Measurements from ENCODE around the gene THSD7A.

THSD7A gene

GRCh38 chr7:11699666-11700065, 132.3 kb downstream of the THSD7A start:
- Histone ChIP-seq H3K9ac (ENCODE audit: low read depth, low read length) (no peak overlapping the region), H3K9me3 (replicated peaks; ENCODE audit: low read length) (no peaks in the 10 kb centered on the region), H3K4me1 (ENCODE audit: control insufficient read depth, insufficient read depth, low read length) (no peaks in the 10 kb centered on the region), H3K36me3 (ENCODE audit: insufficient read depth, low read length) (no peaks in the 10 kb centered on the region), H3K27me3 (ENCODE audit: control insufficient read depth, insufficient read depth, low read length) (no peaks in the 10 kb centered on the region), H3K4me2 (ENCODE audit: low read length) (no peak overlapping the region), H3K4me3 (ENCODE audit: low read length) (no peak overlapping the region)

- Histone ChIP-seq H3K4me3 (ENCODE audit: low read length) (no peak overlapping the region), H3K27me3 (ENCODE audit: control insufficient read depth, insufficient read depth, low read length) (no peaks in the 10 kb centered on the region), H3K9me3 (replicated peaks; ENCODE audit: low read length) (no peaks in the 10 kb centered on the region), H3K9ac (ENCODE audit: low read depth, low read length) (no peak overlapping the region), H3K4me2 (ENCODE audit: low read length) (no peak overlapping the region), H3K4me1 (ENCODE audit: control insufficient read depth, insufficient read depth, low read length) (no peaks in the 10 kb centered on the region), H3K36me3 (ENCODE audit: insufficient read depth, low read length) (no peaks in the 10 kb centered on the region)
These were observed 133.6 kb downstream of the THSD7A start for GRCh38 chr7:11698384-11698871.

- Histone ChIP-seq H3K4me1 (ENCODE audit: control insufficient read depth, insufficient read depth, low read length) (no peaks in the 10 kb centered on the region), H3K27me3 (ENCODE audit: control insufficient read depth, insufficient read depth, low read length) (no peaks in the 10 kb centered on the region), H3K4me2 (ENCODE audit: low read length) (no peak overlapping the region), H3K9me3 (replicated peaks; ENCODE audit: low read length) (no peaks in the 10 kb centered on the region), H3K4me3 (ENCODE audit: low read length) (no peak overlapping the region), H3K36me3 (ENCODE audit: insufficient read depth, low read length) (no peaks in the 10 kb centered on the region), H3K9ac (ENCODE audit: low read depth, low read length) (no peak overlapping the region)
These were observed 141.6 kb downstream of the THSD7A start for GRCh38 chr7:11690395-11690794.

- H3K27me3 ChIP-seq (ENCODE audit: control insufficient read depth, insufficient read depth, low read length): no peaks in the 10 kb centered on the region
- H3K4me1 ChIP-seq (ENCODE audit: control insufficient read depth, insufficient read depth, low read length): no peaks in the 10 kb centered on the region
- no peak overlapping the region for H3K9ac ChIP-seq (ENCODE audit: low read depth, low read length)
- H3K36me3 ChIP-seq (ENCODE audit: insufficient read depth, low read length): no peaks in the 10 kb centered on the region
- H3K4me3 ChIP-seq (ENCODE audit: low read length): no peak overlapping the region
- H3K9me3 ChIP-seq (replicated peaks; ENCODE audit: low read length): no peaks in the 10 kb centered on the region
- H3K4me2 ChIP-seq (ENCODE audit: low read length): no peak overlapping the region
These were observed 142.9 kb downstream of the THSD7A start for GRCh38 chr7:11689096-11689495.

- Histone ChIP-seq H3K4me2 (ENCODE audit: low read length) (no peak overlapping the region), H3K4me3 (ENCODE audit: low read length) (no peak overlapping the region), H3K9me3 (replicated peaks; ENCODE audit: low read length) (no peaks in the 10 kb centered on the region)
These were observed 150.5 kb downstream of the THSD7A start for GRCh38 chr7:11681461-11681860.

GRCh38 chr7:11675163-11675562, 156.8 kb downstream of the THSD7A start:
- H3K4me2 ChIP-seq (ENCODE audit: low read length): no peak overlapping the region
- H3K4me3 ChIP-seq (ENCODE audit: low read length): no peak overlapping the region
- no peaks in the 10 kb centered on the region for H3K9me3 ChIP-seq (replicated peaks; ENCODE audit: low read length)
- no peaks in the 10 kb centered on the region for H3K36me3 ChIP-seq (ENCODE audit: insufficient read depth, low read length)
- no peak overlapping the region for H3K9ac ChIP-seq (ENCODE audit: low read depth, low read length)
- no peaks in the 10 kb centered on the region for H3K27me3 ChIP-seq (ENCODE audit: control insufficient read depth, insufficient read depth, low read length)
- H3K4me1 ChIP-seq (ENCODE audit: control insufficient read depth, insufficient read depth, low read length): no peaks in the 10 kb centered on the region

More at GRCh38 chr7:11681461-11681860, 150.5 kb downstream of the THSD7A start:
- no peak overlapping the region for H3K9ac ChIP-seq (ENCODE audit: low read depth, low read length)
- H3K36me3 ChIP-seq (ENCODE audit: insufficient read depth, low read length): no peaks in the 10 kb centered on the region
- no peaks in the 10 kb centered on the region for H3K4me1 ChIP-seq (ENCODE audit: control insufficient read depth, insufficient read depth, low read length)
- H3K27me3 ChIP-seq (ENCODE audit: control insufficient read depth, insufficient read depth, low read length): no peaks in the 10 kb centered on the region

GRCh38 chr7:11668727-11669126, 163.3 kb downstream of the THSD7A start:
- Histone ChIP-seq H3K9ac (ENCODE audit: low read depth, low read length) (no peak overlapping the region), H3K27me3 (ENCODE audit: control insufficient read depth, insufficient read depth, low read length) (no peaks in the 10 kb centered on the region), H3K4me2 (ENCODE audit: low read length) (no peak overlapping the region), H3K9me3 (replicated peaks; ENCODE audit: low read length) (no peaks in the 10 kb centered on the region), H3K4me1 (ENCODE audit: control insufficient read depth, insufficient read depth, low read length) (no peaks in the 10 kb centered on the region), H3K4me3 (ENCODE audit: low read length) (no peak overlapping the region), H3K36me3 (ENCODE audit: insufficient read depth, low read length) (no peaks in the 10 kb centered on the region)

- Histone ChIP-seq H3K9ac (ENCODE audit: low read depth, low read length) (no peak overlapping the region), H3K4me3 (ENCODE audit: low read length) (no peak overlapping the region), H3K9me3 (replicated peaks; ENCODE audit: low read length) (no peaks in the 10 kb centered on the region), H3K4me2 (ENCODE audit: low read length) (no peak overlapping the region), H3K4me1 (ENCODE audit: control insufficient read depth, insufficient read depth, low read length) (no peaks in the 10 kb centered on the region), H3K36me3 (ENCODE audit: insufficient read depth, low read length) (no peaks in the 10 kb centered on the region), H3K27me3 (ENCODE audit: control insufficient read depth, insufficient read depth, low read length) (no peaks in the 10 kb centered on the region)
These were observed 164.2 kb downstream of the THSD7A start for GRCh38 chr7:11667810-11668185.

- H3K9ac ChIP-seq (ENCODE audit: low read depth, low read length): no peak overlapping the region
- no peaks in the 10 kb centered on the region for H3K4me1 ChIP-seq (ENCODE audit: control insufficient read depth, insufficient read depth, low read length)
- no peaks in the 10 kb centered on the region for H3K36me3 ChIP-seq (ENCODE audit: insufficient read depth, low read length)
- H3K4me2 ChIP-seq (ENCODE audit: low read length): no peak overlapping the region
- H3K4me3 ChIP-seq (ENCODE audit: low read length): no peak overlapping the region
- no peaks in the 10 kb centered on the region for H3K9me3 ChIP-seq (replicated peaks; ENCODE audit: low read length)
- no peaks in the 10 kb centered on the region for H3K27me3 ChIP-seq (ENCODE audit: control insufficient read depth, insufficient read depth, low read length)
These were observed 164.8 kb downstream of the THSD7A start for GRCh38 chr7:11667071-11667809.

GRCh38 chr7:11665357-11665756, 166.6 kb downstream of the THSD7A start:
- H3K9me3 ChIP-seq (replicated peaks; ENCODE audit: low read length): no peaks in the 10 kb centered on the region
- H3K27me3 ChIP-seq (ENCODE audit: control insufficient read depth, insufficient read depth, low read length): no peaks in the 10 kb centered on the region
- H3K36me3 ChIP-seq (ENCODE audit: insufficient read depth, low read length): no peaks in the 10 kb centered on the region
- H3K4me1 ChIP-seq (ENCODE audit: control insufficient read depth, insufficient read depth, low read length): no peaks in the 10 kb centered on the region
- no peak overlapping the region for H3K9ac ChIP-seq (ENCODE audit: low read depth, low read length)
- no peak overlapping the region for H3K4me2 ChIP-seq (ENCODE audit: low read length)
- H3K4me3 ChIP-seq (ENCODE audit: low read length): no peak overlapping the region

GRCh38 chr7:11655642-11656041, 176.4 kb downstream of the THSD7A start:
- H3K27me3 ChIP-seq (ENCODE audit: control insufficient read depth, insufficient read depth, low read length): no peaks in the 10 kb centered on the region
- no peaks in the 10 kb centered on the region for H3K9me3 ChIP-seq (replicated peaks; ENCODE audit: low read length)
- H3K36me3 ChIP-seq (ENCODE audit: insufficient read depth, low read length): no peaks in the 10 kb centered on the region
- no peaks in the 10 kb centered on the region for H3K4me1 ChIP-seq (ENCODE audit: control insufficient read depth, insufficient read depth, low read length)
- no peak overlapping the region for H3K4me3 ChIP-seq (ENCODE audit: low read length)
- H3K9ac ChIP-seq (ENCODE audit: low read depth, low read length): no peak overlapping the region
- no peak overlapping the region for H3K4me2 ChIP-seq (ENCODE audit: low read length)

GRCh38 chr7:11655163-11655562, 176.8 kb downstream of the THSD7A start:
- Histone ChIP-seq H3K4me1 (ENCODE audit: control insufficient read depth, insufficient read depth, low read length) (no peaks in the 10 kb centered on the region), H3K9me3 (replicated peaks; ENCODE audit: low read length) (no peaks in the 10 kb centered on the region), H3K4me3 (ENCODE audit: low read length) (no peak overlapping the region), H3K36me3 (ENCODE audit: insufficient read depth, low read length) (no peaks in the 10 kb centered on the region), H3K9ac (ENCODE audit: low read depth, low read length) (no peak overlapping the region), H3K27me3 (ENCODE audit: control insufficient read depth, insufficient read depth, low read length) (no peaks in the 10 kb centered on the region), H3K4me2 (ENCODE audit: low read length) (no peak overlapping the region)

Data from skeletal muscle satellite cell (primary cell).